Measurements from ENCODE around the gene ALDH4A1.

- TF ChIP-seq CTCF (IDR thresholded peaks at IDR 0.05) (no peak), POLR2A (IDR thresholded peaks at IDR 0.05; ENCODE audit: low read depth) (no peak), EP300 (IDR thresholded peaks at IDR 0.05) (no peak)
These were observed 78.9 kb downstream of the ALDH4A1 start for GRCh38 chr1:18823438-18823837.

Data from esophagus muscularis mucosa (tissue), 4 donors.